HG02870 (cell line): Measurements from ENCODE around the gene PTPRZ1.

Experiments
- ATAC-seq: cut with Tn5 transposase; IDR thresholded peaks from one replicate; pipeline ENCODE4 v1.9.1; 2021; ENCODE audit warnings: mild to moderate bottlenecking, moderate library complexity; ENCODE audit not compliant: unreplicated experiment

The PTPRZ1 gene

DNA sequence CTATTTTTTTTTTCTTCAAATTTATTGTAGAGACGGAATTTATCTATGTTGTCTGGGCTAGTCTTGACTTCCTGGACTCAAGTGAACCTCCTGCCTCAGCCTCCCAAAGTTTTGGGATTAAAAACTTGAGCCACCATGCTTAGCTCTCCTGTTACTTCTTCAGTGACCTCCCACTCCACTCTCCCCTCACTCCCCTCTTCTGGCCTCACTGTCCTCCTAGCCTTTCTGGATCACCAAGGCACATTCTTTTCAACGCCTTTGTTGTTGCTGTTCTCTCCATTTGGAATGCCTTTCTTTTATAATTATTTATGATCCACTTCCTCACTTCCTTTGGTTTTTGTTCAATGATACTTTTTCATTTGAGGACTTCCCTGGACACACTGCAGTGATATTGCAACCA is 17.9 kb downstream of the PTPRZ1 start:
- ATAC-seq = no peak

DNA sequence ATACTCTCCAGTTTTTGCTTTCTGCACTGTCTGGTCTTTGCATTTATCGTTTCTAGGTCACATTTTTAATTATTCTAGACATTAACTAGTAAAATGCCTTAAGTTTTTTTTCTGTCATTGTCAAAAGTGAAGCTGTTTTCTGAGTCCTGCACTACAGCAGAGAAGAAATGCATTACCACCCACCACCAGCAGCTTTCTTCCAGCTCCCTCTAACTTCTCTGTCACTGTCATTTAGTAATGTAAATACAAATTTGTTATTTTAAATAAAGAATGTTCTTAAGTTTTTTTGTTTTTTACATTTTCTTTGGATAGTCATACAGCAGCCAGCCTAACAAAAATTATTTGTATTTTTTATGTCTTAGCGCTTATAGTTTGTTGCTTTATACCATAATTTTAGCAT is 18.8 kb downstream of the PTPRZ1 start:
- ATAC-seq = no peak

DNA sequence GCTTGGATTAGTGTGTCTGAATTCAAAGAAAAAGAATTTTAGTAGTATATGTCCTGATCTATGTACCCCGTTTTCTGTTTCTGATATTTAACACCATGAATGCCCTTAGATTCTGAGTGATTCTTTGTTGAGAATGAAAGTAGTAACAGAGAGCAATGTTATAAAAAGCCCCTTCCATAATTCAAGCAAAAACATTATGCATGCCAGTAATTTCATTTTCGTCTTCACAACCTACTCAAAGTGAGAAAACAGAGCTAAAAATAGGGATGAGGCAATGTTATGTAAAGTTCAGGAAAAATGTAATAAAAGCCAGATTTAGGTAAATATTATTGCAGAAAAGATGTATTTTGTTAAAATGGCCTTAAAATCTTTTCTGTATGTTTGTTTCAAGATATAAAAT is 28.1 kb downstream of the PTPRZ1 start:
- ATAC-seq = peak; percentile 65

DNA sequence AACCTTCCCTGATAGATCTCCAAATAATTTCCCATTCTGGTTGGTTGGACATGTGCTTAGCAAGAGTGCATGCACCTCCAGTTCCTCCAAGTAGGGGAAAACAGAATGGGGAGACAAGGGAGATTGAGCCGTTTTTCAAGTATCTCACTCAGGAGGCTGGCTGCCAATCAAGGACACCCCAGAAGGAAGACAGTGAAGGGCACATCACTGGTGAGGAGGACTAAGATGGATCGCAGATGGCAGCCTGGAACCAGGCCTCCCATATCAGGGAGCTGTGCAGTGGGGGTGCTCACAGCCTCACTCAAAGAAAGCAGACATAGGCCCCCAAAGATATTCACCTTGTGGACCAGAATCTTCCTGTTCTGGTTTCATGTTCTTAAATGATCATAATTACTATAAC is 31.2 kb downstream of the PTPRZ1 start:
- no peak for ATAC-seq

DNA sequence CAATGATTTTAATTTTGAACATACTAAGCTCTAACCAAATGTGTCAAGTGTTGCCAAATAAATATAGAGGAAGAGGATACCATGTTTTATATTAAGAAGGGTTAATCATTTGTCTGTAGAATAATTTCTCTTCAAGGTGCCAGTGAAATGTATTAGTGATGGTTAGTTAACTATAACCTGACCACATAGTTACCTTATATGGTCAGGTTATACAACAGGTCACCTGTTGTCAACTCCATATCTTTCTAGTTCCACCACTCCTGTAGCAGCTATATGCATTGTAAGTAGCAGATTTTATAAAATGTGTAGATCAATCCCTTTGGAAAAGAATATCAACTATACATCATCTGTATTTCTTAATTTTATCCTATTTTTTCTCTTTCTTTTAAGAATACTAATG is 35.1 kb downstream of the PTPRZ1 start:
- ATAC-seq = no peak

DNA sequence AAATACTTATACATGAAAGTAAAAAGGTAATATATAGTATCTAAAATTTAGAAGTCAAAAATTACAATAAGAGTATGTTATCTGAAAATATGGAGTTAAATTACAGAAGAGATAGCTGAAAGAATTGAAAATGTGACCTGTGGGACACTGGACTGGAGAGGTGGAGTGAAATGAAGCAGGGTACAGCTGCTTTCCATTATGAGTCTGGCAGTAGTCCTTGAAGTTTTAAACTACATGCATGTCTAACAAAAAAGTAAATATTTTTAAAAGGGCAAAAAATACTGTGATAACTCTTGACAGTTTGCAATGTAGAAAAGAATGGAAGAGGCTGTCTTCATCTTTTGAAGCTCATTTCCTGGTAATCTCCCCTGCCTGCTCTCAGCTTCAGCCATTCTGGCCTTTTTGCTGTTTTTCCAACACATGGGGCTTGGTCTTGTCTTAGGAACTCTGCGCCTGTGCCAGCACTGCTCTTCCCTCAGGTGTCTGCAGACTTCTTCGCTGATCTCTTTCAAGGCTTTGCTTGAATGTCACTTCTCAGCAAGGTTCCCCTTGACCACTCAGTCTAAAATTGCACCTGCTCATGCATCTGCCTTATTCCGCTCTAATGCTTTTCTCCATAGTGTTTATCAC is 36.9 kb downstream of the PTPRZ1 start:
- no peak for ATAC-seq

DNA sequence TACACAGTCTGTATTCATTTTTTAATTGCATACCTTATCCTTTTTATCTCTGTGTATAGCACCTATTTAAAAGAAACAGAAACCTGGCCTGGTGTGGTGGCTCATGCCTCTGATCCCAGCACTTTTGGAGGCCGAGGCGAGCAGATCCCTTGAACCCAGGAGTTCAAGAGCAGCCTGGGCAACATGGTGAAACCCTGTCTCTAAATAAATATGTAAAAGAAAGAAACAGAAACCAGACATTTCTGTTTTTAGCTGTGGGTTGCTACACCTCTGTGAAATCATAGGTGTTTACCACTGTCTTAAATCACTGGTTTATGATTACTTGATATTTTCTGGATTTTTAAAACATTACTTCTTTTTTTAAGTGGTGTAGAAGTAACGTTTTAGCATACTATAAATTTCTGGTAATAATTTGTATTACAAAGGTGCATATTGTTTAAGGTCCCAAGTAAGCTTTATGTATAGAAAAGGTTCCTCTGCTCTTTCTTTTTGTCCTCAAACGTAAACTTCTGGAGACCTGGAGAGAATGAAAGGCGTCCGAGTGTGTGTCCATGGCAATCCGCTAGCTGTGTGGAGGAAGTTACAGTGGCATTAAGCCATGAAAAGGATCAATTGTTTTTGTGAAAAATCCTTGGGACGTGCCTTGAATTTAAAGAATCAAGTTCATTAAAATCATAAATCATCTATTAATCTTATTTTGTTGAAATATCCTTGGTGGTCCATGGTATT is 41.1 kb downstream of the PTPRZ1 start:
- no peak for ATAC-seq

DNA sequence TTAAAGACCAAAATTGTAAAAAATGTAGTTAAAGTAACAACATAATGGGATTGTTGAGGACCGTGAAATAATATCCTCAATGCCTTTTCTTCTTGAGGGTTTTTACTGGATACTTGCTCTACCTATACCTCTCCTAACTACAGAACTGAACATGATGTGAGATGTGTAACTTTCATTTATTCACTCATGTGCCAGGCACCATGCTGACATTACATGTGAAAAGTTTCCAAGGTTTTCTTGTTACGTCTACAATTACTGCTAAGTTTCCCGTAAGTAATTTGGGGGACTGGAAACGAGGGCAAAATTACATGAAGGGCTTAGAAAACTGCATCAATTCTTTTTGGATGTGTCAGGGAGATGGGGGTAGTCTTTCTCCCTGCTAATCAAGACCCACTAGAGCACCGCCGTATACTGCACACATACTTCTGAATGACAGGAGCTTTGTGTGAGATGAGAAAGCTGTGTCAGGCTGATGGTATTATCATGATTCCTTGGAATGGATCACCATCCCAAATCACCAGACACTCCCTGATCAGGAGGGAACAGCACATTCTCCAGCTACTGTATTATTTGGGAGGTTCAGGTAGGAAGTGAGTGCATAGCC is 41.8 kb downstream of the PTPRZ1 start:
- no peak for ATAC-seq

DNA sequence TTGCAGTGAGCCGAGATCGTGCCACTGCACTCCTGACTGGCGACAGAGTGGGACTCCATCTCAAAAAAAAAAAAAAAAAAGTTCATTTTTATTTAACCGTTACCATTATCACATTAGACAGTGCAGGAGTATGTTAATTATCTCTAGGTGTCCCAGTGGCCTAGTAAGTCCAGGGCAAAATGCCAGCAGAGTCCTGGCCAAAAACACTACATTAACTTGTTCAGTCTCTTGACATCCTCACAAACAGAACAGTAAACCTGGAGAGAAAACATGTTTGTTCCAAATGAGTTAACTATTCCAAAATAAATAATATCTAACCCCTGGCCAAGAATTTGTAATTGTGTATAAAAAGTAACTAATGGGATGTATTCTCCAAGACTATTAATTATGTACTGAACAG is 43.2 kb downstream of the PTPRZ1 start:
- ATAC-seq = no peak

DNA sequence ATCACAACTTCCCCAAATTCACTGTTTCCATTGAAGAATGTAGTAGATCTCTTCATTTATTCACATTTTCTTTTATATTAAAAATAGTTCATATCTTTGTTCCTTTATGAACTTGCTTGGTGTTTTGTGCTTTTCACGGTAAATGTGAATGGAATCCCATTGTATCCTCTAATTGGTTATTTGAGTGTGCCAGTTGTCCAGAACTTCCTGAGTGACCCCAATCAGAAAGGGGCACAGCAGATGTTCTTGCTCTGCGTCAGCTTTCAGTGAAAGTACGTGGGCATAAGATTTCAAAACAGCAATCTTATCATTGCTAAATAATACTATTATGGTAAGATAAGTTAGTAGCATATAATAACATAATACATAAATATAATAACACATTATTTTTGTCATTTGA is 47.0 kb downstream of the PTPRZ1 start:
- no peak for ATAC-seq

DNA sequence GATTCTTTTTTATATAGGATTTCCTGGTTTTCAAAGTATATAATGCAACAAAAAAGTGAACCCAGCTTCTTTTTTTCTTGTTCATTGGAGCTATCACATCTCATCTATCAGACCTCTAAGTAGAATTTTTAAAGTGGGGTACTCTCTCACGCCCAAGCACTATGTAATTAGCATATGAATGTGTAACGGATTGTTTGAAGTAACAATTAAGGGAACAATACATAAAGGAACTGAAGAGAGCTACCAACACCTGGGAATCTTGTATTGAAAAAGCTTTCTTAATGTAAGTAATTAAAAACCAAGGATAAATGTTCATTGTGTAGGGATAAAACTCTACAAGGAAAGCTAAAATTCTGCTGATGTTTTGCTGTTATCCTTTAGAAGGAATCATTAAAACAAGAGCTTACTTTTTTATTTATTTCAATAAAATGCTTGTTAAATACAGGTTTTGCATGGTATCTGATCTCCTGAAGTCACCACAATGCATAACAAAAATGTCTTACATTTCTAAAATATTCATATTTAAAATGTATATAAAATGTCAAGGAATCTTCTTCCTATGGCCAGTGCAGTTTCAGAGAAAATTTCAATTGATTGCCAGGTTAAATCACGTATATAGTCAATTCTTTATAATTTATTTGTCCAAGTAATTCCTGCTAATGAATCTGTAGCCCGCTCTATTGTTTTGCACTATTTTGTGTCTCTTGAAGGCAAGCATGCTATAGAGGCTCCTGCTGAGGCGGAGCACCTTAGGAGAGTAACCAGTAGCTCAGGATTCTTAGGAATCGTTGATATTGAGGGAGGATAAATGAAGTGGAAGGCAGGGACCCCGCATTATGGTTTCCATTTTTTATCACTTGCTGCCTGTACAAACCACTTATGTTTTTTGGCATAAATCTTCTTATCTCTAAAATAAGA is 51.6 kb downstream of the PTPRZ1 start:
- ATAC-seq = no peak

DNA sequence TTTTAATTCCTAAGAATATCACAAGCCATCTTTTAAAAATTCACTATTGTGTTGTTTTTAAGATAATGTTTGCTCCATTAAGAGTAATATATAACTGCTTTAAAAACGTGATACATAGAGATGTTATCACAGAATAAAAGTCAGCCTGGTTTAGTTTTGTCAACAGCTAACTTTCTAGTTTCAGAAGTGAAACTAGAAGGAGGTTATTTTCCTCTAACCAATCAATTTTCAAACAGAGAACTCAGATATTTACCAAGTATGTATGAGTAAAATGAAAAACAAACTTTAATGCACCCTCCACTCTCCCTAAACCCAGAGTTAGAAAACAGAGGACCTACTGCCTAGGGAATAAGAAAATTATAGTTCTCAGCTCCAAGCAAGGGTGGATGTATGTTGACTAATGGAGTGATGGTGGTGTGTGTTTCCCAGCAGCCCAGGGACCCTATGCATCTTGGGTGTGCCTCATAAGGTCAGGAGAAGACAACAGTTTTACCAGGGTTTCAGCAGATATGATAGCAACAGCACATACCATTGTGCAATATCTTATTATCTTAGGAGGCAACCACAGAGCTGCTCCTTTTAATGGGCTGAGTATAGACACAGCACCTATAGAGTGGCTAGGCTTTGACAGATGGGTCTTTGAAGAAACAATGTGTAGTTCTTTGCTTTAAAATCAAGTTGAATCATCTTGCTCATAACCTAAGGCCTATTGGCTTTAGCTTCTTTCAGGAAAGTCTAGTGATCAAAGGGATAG is 58.4 kb downstream of the PTPRZ1 start:
- no peak for ATAC-seq

DNA sequence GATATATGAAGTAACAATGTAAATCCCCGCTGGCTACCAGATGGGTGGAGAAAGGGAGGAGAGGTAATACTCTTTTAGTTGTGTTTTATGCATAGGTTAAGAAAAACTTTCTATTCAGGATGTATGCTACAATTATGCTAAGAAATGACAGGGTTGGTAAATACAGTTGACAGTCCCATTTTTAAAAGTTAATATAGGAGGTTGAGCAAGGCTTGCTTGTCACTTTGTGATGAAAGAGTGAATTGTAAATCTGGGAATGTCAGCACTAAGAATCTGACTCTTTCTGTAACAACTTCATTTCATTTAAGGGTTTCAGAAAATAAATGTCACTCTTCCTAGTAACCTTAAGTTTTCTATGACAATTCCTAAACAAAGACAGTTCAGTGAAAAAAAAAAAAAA is 59.8 kb downstream of the PTPRZ1 start:
- ATAC-seq = no peak

DNA sequence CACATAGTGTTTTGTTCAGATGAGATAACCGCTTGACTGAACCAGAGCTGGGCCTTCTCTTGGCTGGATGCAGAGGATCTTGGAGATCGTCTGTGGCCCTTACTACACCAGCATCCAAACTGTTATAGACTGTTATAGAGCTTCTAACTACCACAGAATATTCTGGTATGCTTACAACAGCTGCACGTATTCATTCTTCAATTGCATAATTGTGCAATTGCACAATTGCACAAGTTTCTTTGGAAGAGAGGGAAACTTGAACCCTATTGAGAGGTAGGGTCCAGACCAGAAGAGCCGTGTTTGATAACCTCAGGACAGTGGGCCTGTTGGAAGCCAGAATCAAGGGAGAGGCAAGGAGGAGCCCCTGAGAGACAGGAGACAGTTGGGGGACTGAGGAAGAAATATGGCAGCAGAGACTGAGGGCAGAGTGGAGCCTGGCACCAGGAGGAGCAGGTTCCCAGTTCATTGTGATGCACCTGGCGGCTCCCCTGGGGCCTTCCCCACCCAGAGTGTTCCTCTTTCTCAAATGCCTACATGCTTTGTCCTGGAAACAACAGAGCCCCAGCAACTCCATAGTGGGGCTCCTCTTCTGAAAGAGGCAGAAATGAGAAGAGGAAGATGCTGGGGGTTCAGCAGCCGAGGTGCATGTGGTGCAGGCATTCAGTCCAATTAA is 64.1 kb downstream of the PTPRZ1 start:
- no peak for ATAC-seq

DNA sequence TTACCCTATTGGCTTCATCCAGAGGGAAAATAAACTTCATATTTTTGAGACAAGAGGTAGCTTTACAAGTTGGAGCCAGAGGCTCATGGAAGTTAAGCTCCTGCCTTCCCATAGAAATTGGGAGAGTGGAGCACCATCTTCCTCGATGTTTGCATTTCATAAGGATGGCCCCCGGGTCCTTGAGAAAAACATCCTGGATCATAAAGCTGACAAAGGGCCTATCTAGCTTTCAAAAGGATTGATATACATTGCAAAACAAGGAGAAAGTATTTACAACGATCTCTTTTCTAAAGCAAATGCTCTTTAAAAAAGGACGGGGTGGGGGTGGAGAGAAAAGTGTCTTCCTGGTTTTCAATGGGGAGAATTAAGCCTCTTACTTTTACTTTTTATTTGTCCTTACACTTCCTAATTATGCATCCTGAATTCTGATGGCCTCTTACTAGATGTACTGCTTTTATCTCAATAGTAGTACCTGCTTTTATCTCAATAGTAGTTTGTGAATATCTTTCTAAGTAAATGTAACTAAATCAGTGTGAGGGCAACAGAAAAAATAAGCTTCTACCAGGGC is 65.6 kb downstream of the PTPRZ1 start:
- no peak for ATAC-seq

DNA sequence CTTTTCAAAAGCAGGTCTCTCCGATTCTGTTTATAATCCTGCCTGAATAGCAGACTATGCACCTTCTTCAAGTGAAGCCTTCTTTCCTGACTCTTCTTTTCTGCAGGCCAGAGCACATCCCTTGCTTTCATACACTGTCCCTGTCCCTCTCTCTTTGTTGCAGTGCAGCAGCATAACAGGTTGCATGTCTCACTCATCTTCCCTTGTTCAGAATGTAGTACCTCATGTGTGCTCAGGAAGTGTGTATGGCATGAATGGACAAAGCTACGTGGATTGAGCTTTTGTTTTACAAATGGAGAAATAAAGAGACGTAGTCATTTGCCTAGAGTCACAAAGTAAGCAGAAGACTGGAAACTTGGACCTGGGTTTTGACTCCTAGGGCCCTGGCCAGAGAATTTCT is 68.0 kb downstream of the PTPRZ1 start:
- ATAC-seq = no peak

DNA sequence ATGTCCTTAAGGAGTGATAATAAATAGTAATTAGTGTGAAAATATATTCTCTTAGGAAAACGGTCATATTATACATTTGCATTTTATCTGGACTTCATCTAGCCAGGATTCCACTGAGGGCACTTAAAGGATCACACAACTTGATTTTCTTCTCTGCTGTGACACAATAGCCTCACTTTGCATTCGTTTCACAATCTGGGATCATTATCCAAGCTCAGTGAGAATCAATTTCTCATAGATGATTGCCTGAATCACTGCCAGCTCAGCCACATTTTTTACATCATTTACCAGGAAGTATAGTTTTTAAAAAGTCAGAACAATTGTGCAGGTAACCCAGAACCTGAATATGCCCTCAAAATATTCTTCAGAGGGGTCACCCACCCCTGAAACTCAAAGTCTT is 68.9 kb downstream of the PTPRZ1 start:
- no peak for ATAC-seq

DNA sequence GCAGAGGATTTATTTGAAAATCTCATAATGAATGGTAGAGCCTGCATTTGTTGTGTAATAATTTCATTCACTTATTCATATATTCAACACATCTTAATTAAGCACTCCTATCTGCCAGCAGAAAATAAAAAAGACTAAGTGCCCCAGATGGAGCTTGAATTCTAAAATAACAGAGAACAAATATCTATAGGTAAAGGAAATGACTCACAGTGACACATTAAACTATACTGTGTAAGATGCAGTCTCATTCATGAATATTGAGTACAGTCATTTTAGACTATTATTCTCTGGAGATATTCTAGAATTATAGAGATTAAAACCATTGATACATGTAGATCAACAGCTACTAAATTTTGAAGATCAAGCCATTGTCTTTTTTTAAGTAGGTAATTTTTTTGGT is 72.1 kb downstream of the PTPRZ1 start:
- ATAC-seq = no peak

DNA sequence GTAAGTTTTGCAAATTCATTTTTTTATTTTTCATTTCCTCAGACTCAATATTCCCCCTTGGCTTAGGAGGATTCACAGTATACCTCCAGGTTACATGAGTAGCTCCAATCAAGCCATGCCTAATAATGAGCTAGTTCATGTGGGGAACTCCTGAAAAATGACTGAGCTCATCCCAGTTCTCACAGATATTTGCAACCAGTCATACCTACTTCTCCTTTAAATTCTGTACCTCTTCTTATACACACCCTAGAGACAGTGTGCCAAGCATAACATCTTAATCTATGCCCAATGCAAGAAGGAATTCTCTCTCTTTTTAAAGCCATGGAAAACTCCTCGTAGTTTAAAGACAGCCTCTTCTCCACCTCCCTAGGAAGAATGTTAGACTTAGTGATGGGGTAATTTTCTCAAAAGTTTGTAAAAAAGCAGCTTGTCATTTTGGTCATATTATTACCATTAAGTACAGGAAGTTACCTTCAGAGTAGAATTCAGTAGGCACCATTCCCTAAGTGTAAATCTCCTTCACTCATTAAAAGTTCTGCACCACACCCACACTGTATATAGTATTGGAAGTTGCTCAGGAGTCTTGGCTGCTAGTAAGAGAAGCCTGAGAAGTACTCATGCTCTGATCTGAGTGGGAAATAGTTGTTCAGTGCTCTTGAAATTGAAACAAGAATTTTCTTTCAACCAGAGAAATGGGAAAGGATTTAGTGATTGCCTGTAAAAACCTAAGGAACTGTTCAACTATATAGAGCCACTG is 72.7 kb downstream of the PTPRZ1 start:
- no peak for ATAC-seq
